HepG2 (cell line): ENCODE measurements around the gene BICDL1. TPM values are rescaled to one million over a fixed set of nuclear protein-coding genes. Genes with fewer than 3 reads are reported as not detected.

ENCODE experiments used
- ARID3A ChIP-seq: IDR thresholded peaks from 2 replicates; pipeline ENCODE4 v1.6.1; 2012; ENCODE audit warnings: low read depth, low read length, improper control_type of control experiment
- HNRNPH1 ChIP-seq: fragments of 200-400 bp; formaldehyde crosslinking; optimal IDR thresholded peaks from 2 replicates; pipeline ENCODE3; 2017; ENCODE audit warnings: mild to moderate bottlenecking, low read depth, low read length
- THAP11 ChIP-seq: IDR thresholded peaks from 2 replicates; pipeline ENCODE4 v1.6.1; 2016; ENCODE audit warnings: missing biosample characterization, missing genetic modification reagents
- ZBTB46 ChIP-seq: sonication (generic); formaldehyde crosslinking; IDR thresholded peaks from 2 replicates; pipeline ENCODE4 v1.4.0; 2020; ENCODE audit warnings: mild to moderate bottlenecking, missing genetic modification reagents, borderline replicate concordance
- ZBTB7B ChIP-seq: sonication (generic); formaldehyde crosslinking; IDR thresholded peaks from 2 replicates; pipeline ENCODE4 v1.4.0; 2020; ENCODE audit warnings: missing genetic modification reagents
- ZNF234 ChIP-seq: sonication (generic); formaldehyde crosslinking; conservative IDR thresholded peaks from 2 replicates; pipeline ENCODE4 v1.5.1; 2020; ENCODE audit warnings: mild to moderate bottlenecking, missing genetic modification reagents
- ZNF292 ChIP-seq: sonication (generic); formaldehyde crosslinking; IDR thresholded peaks from 2 replicates; pipeline ENCODE4 v1.8.1; 2022; ENCODE audit warnings: mild to moderate bottlenecking, low read depth, missing genetic modification reagents, borderline replicate concordance
- ZNF3 ChIP-seq: IDR thresholded peaks from 2 replicates; pipeline ENCODE4 v1.7.0; 2017; ENCODE audit warnings: inconsistent platforms
- ZNF318 ChIP-seq: sonication (generic); formaldehyde crosslinking; IDR thresholded peaks from 2 replicates; pipeline ENCODE4 v1.4.0; 2020; ENCODE audit warnings: mild to moderate bottlenecking, missing genetic modification reagents
- polyA plus RNA-seq, 8 experiments: library from polyadenylated mRNA; depleted of rRNA in 3 of 8; stranded (reverse) in 7 of 8; unstranded in 1 of 8; fragments of >200 nt; fragmentation: Illumina TruSeq in 4 of 8; extraction: Trizol in 4 of 8; gene quantifications; 2 replicates each; pipeline versions ENCODE4 v1.2.1 to v1.2.3, GENCODE V29; 2011 to 2016; ENCODE audit warnings: low read depth in 4 of 8, missing spikeins in 1 of 8, mixed read lengths in 1 of 8; ENCODE audit not compliant: insufficient read depth in 1 of 8
- total RNA-seq, 5 experiments: library from RNA; depleted of rRNA; stranded (reverse); fragments of >200 nt; fragmentation: Illumina TruSeq; extraction: Trizol; gene quantifications; 2 replicates each; pipeline ENCODE4 v1.2.3, GENCODE V29; 2016; ENCODE audit warnings: low read depth in 1 of 5

Gene BICDL1
- total and polyA plus RNA-seq, 2 of the 13 experiments (the other 11 are each of a cell fraction or from before 2014, with no cell fraction given), result 3.6 to 9.7 TPM

- TF ChIP-seq ZNF318 (no peak), ZBTB46 (CRISPR knock-in tag) (no peak), ZNF292 (CRISPR knock-in tag) (no peak), ZNF234 (CRISPR knock-in tag) (no peak), ZBTB7B (CRISPR knock-in tag) (no peak), HNRNPH1 (no peak), ARID3A (no peak), THAP11 (CRISPR knock-in tag) (no peak), ZNF3 (CRISPR knock-in tag) (no peak)
These were observed 147.2 kb downstream of the BICDL1 start (continued) for GRCh38 chr12:120136093-120136770.
